HCT116 (cell line): ENCODE measurements around the gene CHRNA5. TPM values are rescaled to one million over a fixed set of nuclear protein-coding genes. Genes with fewer than 3 reads are reported as not detected.

Experiments used
- ATAC-seq: fragments of 200-7000 bp; cut with Tn5 transposase; 2 replicates; pipeline ENCODE4 v1.9.1; 2020; ENCODE audit warnings: mild to moderate bottlenecking, moderate library complexity
- BruUV-seq: library from RNA; stranded (reverse); fragments of 400-500 nt; replicated peaks from 2 replicates; lab custom pipeline; 2021; lab: Mats Ljungman, UMichigan
- CTCF ChIA-PET: fragments of 300-600 bp; sonication (Branson Sonifier 250); formaldehyde crosslinking; loops from one replicate; lab custom pipeline; 2021; ENCODE audit warnings: antibody characterized with exemption; lab: Charles Lee
- POLR2A ChIA-PET: fragments of 300-600, 350-600 bp; sonication (Branson Sonifier 250); formaldehyde crosslinking; loops from one replicate; lab custom pipeline; 2021; ENCODE audit warnings: antibody characterized with exemption; lab: Charles Lee
- RAD21 ChIA-PET, 2 experiments: fragments of 300-600 bp; sonication (Branson Sonifier 250); formaldehyde crosslinking; loops; one replicate each; lab custom pipeline; 2023; ENCODE audit warnings: low total read pairs in 2 of 2; ENCODE audit not compliant: uncharacterized antibody in 2 of 2, unreplicated experiment in 2 of 2, low non-redundant PET in 1 of 2; lab: Charles Lee
- DNase-seq: peaks from one replicate; pipeline ENCODE4 v3.0.0-alpha.2; 2010; ENCODE audit warnings: low read depth, low spot score
- H2AFZ ChIP-seq: fragments of 200-600 bp; shearing (Covaris generic), sonication (generic); 2 replicates; pipeline ENCODE4 v1.6.1; 2017; ENCODE audit warnings: low read depth, mixed run types, mixed read lengths, antibody characterized with exemption, low read length; ENCODE audit not compliant: poor library complexity, severe bottlenecking
- H3K27ac ChIP-seq: 2 replicates; pipeline ENCODE4 v1.5.1; 2012; ENCODE audit warnings: low read depth, low read length
- H3K27me3 ChIP-seq: fragments of 200-600 bp; sonication (generic); 2 replicates; pipeline ENCODE4 v1.6.1; 2016; ENCODE audit warnings: mixed run types, low read length, mixed read lengths; ENCODE audit not compliant: insufficient read depth
- H3K36me3 ChIP-seq, 2 experiments: fragments of 200-500 bp in 1 of 2; fragments of 200-600 bp in 1 of 2; sonication (Bioruptor generic) in 1 of 2; sonication (generic) in 1 of 2; 2 replicates each; pipeline versions ENCODE4 v1.5.1 to v1.6.1; 2014 to 2016; ENCODE audit warnings: low read length in 2 of 2, inconsistent platforms in 1 of 2, mixed read lengths in 1 of 2, mixed run types in 1 of 2; ENCODE audit not compliant: insufficient read depth in 2 of 2, control insufficient read depth in 1 of 2
- H3K4me1 ChIP-seq, 2 experiments: fragments of 200-600 bp in 1 of 2; sonication (generic) in 1 of 2; 2 replicates each; pipeline versions ENCODE4 v1.5.1 to v1.6.1; 2012 to 2017; ENCODE audit warnings: low read length in 2 of 2, inconsistent platforms in 1 of 2, mild to moderate bottlenecking in 1 of 2, mixed read lengths in 1 of 2, mixed run types in 1 of 2, moderate library complexity in 1 of 2; ENCODE audit not compliant: insufficient read depth in 2 of 2, control insufficient read depth in 1 of 2
- H3K4me2 ChIP-seq: fragments of 200-600 bp; sonication (generic); 2 replicates; pipeline ENCODE4 v1.6.1; 2017; ENCODE audit warnings: mixed run types, low read length, mixed read lengths
- H3K4me3 ChIP-seq, 2 experiments: fragments of 200-600 bp in 1 of 2; sonication (generic) in 1 of 2; replicated peaks in 1 of 2; 2 replicates each; pipeline ENCODE4 v1.5.1; 2011 to 2016; ENCODE audit warnings: low read length in 2 of 2, control low read depth in 1 of 2, low read depth in 1 of 2, mild to moderate bottlenecking in 1 of 2, mixed read lengths in 1 of 2, mixed run types in 1 of 2
- H3K79me2 ChIP-seq: fragments of 200-600 bp; sonication (generic); 2 replicates; pipeline ENCODE4 v1.6.1; 2017; ENCODE audit warnings: mild to moderate bottlenecking, mixed run types, low read length, moderate library complexity, mixed read lengths; ENCODE audit not compliant: insufficient read depth
- H3K9ac ChIP-seq: fragments of 200-600 bp; sonication (generic); 2 replicates; pipeline ENCODE4 v1.6.1; 2016; ENCODE audit warnings: low read length, mixed read lengths
- H3K9me2 ChIP-seq: fragments of 200-600 bp; sonication (generic), shearing (Covaris generic); 2 replicates; pipeline ENCODE4 v1.6.1; 2017; ENCODE audit warnings: mixed run types, mild to moderate bottlenecking, moderate library complexity; ENCODE audit not compliant: insufficient read depth
- H3K9me3 ChIP-seq, 2 experiments: fragments of 200-500 bp in 1 of 2; fragments of 200-600 bp in 1 of 2; sonication (Bioruptor generic) in 1 of 2; sonication (generic) in 1 of 2; 2 replicates each; pipeline ENCODE4 v1.6.1; 2014 to 2017; ENCODE audit warnings: low read length in 2 of 2, mixed read lengths in 2 of 2, inconsistent platforms in 1 of 2, low read depth in 1 of 2, mild to moderate bottlenecking in 1 of 2, mixed run types in 1 of 2, moderate library complexity in 1 of 2; ENCODE audit not compliant: control insufficient read depth in 1 of 2, insufficient read depth in 1 of 2
- H4K20me1 ChIP-seq: fragments of 200-600 bp; sonication (generic), shearing (Covaris generic); 2 replicates; pipeline ENCODE4 v1.6.1; 2017; ENCODE audit warnings: mixed run types, mild to moderate bottlenecking, moderate library complexity; ENCODE audit not compliant: insufficient read depth
- CBX3 ChIP-seq: IDR thresholded peaks from 2 replicates; pipeline ENCODE4 v1.6.1; 2012; ENCODE audit warnings: low read depth
- EGR1 ChIP-seq: IDR thresholded peaks from 2 replicates; pipeline ENCODE4 v1.6.1; 2012; ENCODE audit warnings: low read depth
- ELF1 ChIP-seq: IDR thresholded peaks from 2 replicates; pipeline ENCODE4 v1.6.1; 2012; ENCODE audit warnings: low read depth, borderline replicate concordance
- FOSL1 ChIP-seq: IDR thresholded peaks from 2 replicates; pipeline ENCODE4 v1.6.1; 2012; ENCODE audit warnings: low read depth
- JUND ChIP-seq: IDR thresholded peaks from 2 replicates; pipeline ENCODE4 v1.6.1; 2012
- POLR2A ChIP-seq: IDR thresholded peaks from 2 replicates; pipeline ENCODE4 v1.7.0; 2011; ENCODE audit warnings: borderline replicate concordance; ENCODE audit not compliant: insufficient read depth, insufficient read length; ENCODE audit errors: extremely low read depth
- POLR2AphosphoS5 ChIP-seq: IDR thresholded peaks from 2 replicates; pipeline ENCODE4 v1.6.1; 2011; ENCODE audit warnings: mild to moderate bottlenecking, low read depth, low read length, moderate library complexity
- RAD21 ChIP-seq: IDR thresholded peaks from 2 replicates; pipeline ENCODE4 v1.6.1; 2012; ENCODE audit warnings: low read depth, mild to moderate bottlenecking
- REST ChIP-seq: IDR thresholded peaks from 2 replicates; pipeline ENCODE4 v1.6.1; 2012; ENCODE audit warnings: low read depth
- SIN3A ChIP-seq: IDR thresholded peaks from 2 replicates; pipeline ENCODE4 v1.6.1; 2012; ENCODE audit warnings: low read depth
- SP1 ChIP-seq: IDR thresholded peaks from 2 replicates; pipeline ENCODE4 v1.6.1; 2012; ENCODE audit warnings: low read depth
- SRF ChIP-seq: IDR thresholded peaks from 2 replicates; pipeline ENCODE4 v1.6.1; 2012; ENCODE audit warnings: low read depth
- TCF7L2 ChIP-seq: IDR thresholded peaks from 2 replicates; pipeline ENCODE4 v1.7.0; 2011; ENCODE audit warnings: borderline replicate concordance, inconsistent platforms; ENCODE audit not compliant: insufficient read depth, insufficient read length; ENCODE audit errors: extremely low read depth
- YY1 ChIP-seq: IDR thresholded peaks from 2 replicates; pipeline ENCODE4 v1.6.1; 2011; ENCODE audit warnings: low read length, low read depth, moderate library complexity, mild to moderate bottlenecking; ENCODE audit not compliant: insufficient replicate concordance; ENCODE audit errors: extremely low read depth
- ZFX ChIP-seq: fragments of 450-650 bp; IDR thresholded peaks from 2 replicates; pipeline ENCODE4 v1.6.1; 2017
- intact Hi-C: fragments of 100-400 bp; cut with micrococcal nuclease; formaldehyde crosslinking; loops from 2 replicates; pipeline ENCODE4 v1.10.0; 2022
- total RNA-seq: library from RNA; stranded (reverse); gene quantifications from one replicate; pipeline ENCODE4 v1.2.1, GENCODE V29; 2021; ENCODE audit not compliant: unreplicated experiment

CHRNA5 gene
- total RNA-seq, 1 experiment from 2014 or later, result 25.2 TPM

- H3K36me3 ChIP-seq, result no peaks in the 10 kb centered on the region
- RAD21 ChIA-PET, result interaction anchor here in 1 of 2 experiments (0.6 to 0.7 kb wide), 2 partner anchors 10 to 18 kb away, joined by 3 read pairs; no protein-coding TSS in a partner anchor
- TF ChIP-seq SP1 (no peak), YY1 (no peak), TCF7L2 (no peak)
- TF ChIP-seq, all 23 proteins: peak for 0
- intact Hi-C loops, result no loop called here
- Histone ChIP-seq H3K79me2 (peaks cover 21% of the 10 kb centered on the region), H3K9ac (no peak overlapping the region), H4K20me1 (no peaks in the 10 kb centered on the region), H3K4me1 (peaks cover 0 to 14% of the 10 kb centered on the region in 2 experiments; a peak in 2 of 4 replicates), H3K4me3 (no peak overlapping the region), H3K27me3 (no peaks in the 10 kb centered on the region), H3K9me3 (no peaks in the 10 kb centered on the region), H3K4me2 (no peak overlapping the region), H3K27ac (no peak overlapping the region), H3K9me2 (no peaks in the 10 kb centered on the region), H2AFZ (no peak overlapping the region)
- ChIA-PET POLR2A (interaction anchor here (0.6 kb wide), 1 partner anchor 16 kb away, joined by 3 read pairs; no protein-coding TSS in a partner anchor), CTCF (interaction anchor here (0.6 to 0.9 kb wide), 2 partner anchors 49 to 76 kb away, joined by 3 read pairs; no protein-coding TSS in a partner anchor)
- ATAC-seq, result no peak
- DNase-seq, result no peak
- BruUV-seq, result no TSS peak
These were observed 2.2 kb upstream of the CHRNA5 start for GRCh38 chr15:78563092-78563491.

- no peak for DNase-seq
- no TSS peak for BruUV-seq
- intact Hi-C loops, result no loop called here
- no peak for TF ChIP-seq RAD21
- TF ChIP-seq SIN3A, result no peak
- TF ChIP-seq REST, result no peak
- no peak for TF ChIP-seq CBX3
- TF ChIP-seq FOSL1, result no peak
- no peak for TF ChIP-seq EGR1
- no peak for TF ChIP-seq SP1
- TF ChIP-seq YY1, result no peak
- no peak for TF ChIP-seq ELF1
- no peak for TF ChIP-seq JUND
- TF ChIP-seq POLR2A, result no peak
- TF ChIP-seq POLR2AphosphoS5, result no peak
- no peak for TF ChIP-seq TCF7L2
- no peak for TF ChIP-seq SRF
- TF ChIP-seq ZFX, result no peak
- TF ChIP-seq, all 23 proteins: peak for 0
- Histone ChIP-seq H3K9ac (peak overlapping the region; percentile 78; the same call in 1 of the 2 replicates), H3K9me2 (no peaks in the 10 kb centered on the region), H2AFZ (peak overlapping the region; percentile 30), H3K27ac (0 out of 2 replicates have a peak overlapping the region, but pooled peaks have one; percentile 9), H3K79me2 (peaks cover 31% of the 10 kb centered on the region), H3K9me3 (no peaks in the 10 kb centered on the region), H3K4me3 (peak overlapping the region; percentile 67 to 86), H3K36me3 (no peaks in the 10 kb centered on the region), H3K27me3 (no peaks in the 10 kb centered on the region), H4K20me1 (no peaks in the 10 kb centered on the region), H3K4me2 (peak overlapping the region; percentile 98), H3K4me1 (peaks cover 0 to 14% of the 10 kb centered on the region in 2 experiments; a peak in 2 of 4 replicates)
- RAD21 ChIA-PET, result no interaction called here
- ATAC-seq, result no peak
- CTCF ChIA-PET, result interaction anchor here (1.0 to 2.1 kb wide), 3 partner anchors 10 to 162 kb away, joined by 3 to 6 read pairs (median 4); partner anchors contain the start of gene PSMA4
- POLR2A ChIA-PET, result interaction anchor here (0.7 to 2.2 kb wide), 7 partner anchors 10 to 262 kb away, joined by 3 to 12 read pairs (median 4); partner anchors contain the start of genes IREB2 and PSMA4
These were observed 600 bp upstream of the CHRNA5 start for GRCh38 chr15:78564743-78565096.
